Neural progenitor cell (in vitro differentiated cells): Measurements from ENCODE around the gene KIFC3.

ENCODE experiments used
- EZH2phosphoT487 ChIP-seq: fragments of 200-600 bp; sonication (generic); IDR thresholded peaks from 2 replicates; pipeline ENCODE4 v1.6.1; 2017; ENCODE audit warnings: antibody characterized with exemption
- TF ChIP-seq, protein P1 (sequence below): fragments of 200-600 bp; sonication (generic); IDR thresholded peaks from 2 replicates; pipeline ENCODE4 v1.5.1; 2017; ENCODE audit warnings: antibody characterized with exemption, mild to moderate bottlenecking

DNA sequence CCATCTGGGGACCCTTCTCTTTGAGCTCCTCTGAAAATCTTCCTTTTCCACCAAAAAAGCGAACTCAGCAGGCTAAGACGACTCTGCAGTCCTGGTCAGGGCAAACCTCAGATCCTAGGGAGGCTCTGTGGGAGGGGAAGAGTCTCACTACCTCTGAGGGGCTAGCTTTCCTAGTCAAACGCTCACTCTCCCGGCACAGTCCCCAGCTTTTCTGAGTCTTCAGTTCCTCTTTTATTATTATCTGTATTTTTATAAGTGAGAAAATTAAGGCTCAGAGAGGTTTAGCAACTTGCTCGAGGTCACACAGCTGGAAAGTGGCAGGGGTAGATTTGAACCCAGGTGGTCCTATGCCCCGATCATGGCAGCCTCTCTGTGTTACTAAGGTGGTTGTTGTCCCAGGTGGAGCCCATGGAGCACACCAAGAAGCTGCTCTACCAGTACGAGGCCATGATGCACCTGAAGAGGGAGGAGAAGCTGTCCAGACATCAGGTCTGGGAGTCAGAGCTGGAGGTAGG is 75.8 kb downstream of the KIFC3 start:
- TF ChIP-seq, protein P1, sequence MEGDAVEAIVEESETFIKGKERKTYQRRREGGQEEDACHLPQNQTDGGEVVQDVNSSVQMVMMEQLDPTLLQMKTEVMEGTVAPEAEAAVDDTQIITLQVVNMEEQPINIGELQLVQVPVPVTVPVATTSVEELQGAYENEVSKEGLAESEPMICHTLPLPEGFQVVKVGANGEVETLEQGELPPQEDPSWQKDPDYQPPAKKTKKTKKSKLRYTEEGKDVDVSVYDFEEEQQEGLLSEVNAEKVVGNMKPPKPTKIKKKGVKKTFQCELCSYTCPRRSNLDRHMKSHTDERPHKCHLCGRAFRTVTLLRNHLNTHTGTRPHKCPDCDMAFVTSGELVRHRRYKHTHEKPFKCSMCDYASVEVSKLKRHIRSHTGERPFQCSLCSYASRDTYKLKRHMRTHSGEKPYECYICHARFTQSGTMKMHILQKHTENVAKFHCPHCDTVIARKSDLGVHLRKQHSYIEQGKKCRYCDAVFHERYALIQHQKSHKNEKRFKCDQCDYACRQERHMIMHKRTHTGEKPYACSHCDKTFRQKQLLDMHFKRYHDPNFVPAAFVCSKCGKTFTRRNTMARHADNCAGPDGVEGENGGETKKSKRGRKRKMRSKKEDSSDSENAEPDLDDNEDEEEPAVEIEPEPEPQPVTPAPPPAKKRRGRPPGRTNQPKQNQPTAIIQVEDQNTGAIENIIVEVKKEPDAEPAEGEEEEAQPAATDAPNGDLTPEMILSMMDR, result no peak
- TF ChIP-seq EZH2phosphoT487, result no peak
